Thoracic aorta (tissue), 2 donors: ENCODE measurements around the gene OR2AG2. TPM values are rescaled to one million over a fixed set of nuclear protein-coding genes. Genes with fewer than 3 reads are reported as not detected.

ENCODE experiments used
- ATAC-seq: fragments of 150-250 bp; one replicate; pipeline ENCODE4 v1.8.0; 2017; ENCODE audit warnings: low read depth; ENCODE audit not compliant: insufficient number of reproducible peaks, low FRiP score
- DNase-seq: peaks from one replicate; pipeline ENCODE4 v3.0.0-alpha.2; 2020; ENCODE audit warnings: low spot score
- H3K27ac ChIP-seq, 2 donors: fragments of 200-600 bp; sonication (generic); 1 replicate in 1 of 2; 2 replicates in 1 of 2; pipeline ENCODE4 v1.5.1; 2016; ENCODE audit warnings: mild to moderate bottlenecking in 2 of 2, moderate library complexity in 2 of 2
- H3K27me3 ChIP-seq: fragments of 200-600 bp; sonication (generic); replicated peaks from 2 replicates; pipeline ENCODE4 v1.6.0; 2016; ENCODE audit warnings: mild to moderate bottlenecking; ENCODE audit not compliant: insufficient read depth
- H3K36me3 ChIP-seq: fragments of 200-600 bp; sonication (generic); one replicate; pipeline ENCODE4 v1.5.1; 2016
- H3K4me1 ChIP-seq, 2 donors: fragments of 200-600 bp; sonication (generic); 1 replicate in 1 of 2; 2 replicates in 1 of 2; pipeline versions ENCODE4 v1.5.1 to v1.6.0; 2016; ENCODE audit warnings: low read depth in 2 of 2, mild to moderate bottlenecking in 1 of 2; ENCODE audit not compliant: control insufficient read depth in 1 of 2
- H3K4me3 ChIP-seq: fragments of 200-600 bp; sonication (generic); 2 replicates; pipeline ENCODE4 v1.5.1; 2016; ENCODE audit warnings: mild to moderate bottlenecking
- H3K9me3 ChIP-seq: fragments of 200-600 bp; sonication (generic); 2 replicates; pipeline ENCODE4 v1.5.1; 2016
- CTCF ChIP-seq: fragments of 200-600 bp; sonication (generic); IDR thresholded peaks from one replicate; pipeline ENCODE4 v1.5.1; 2019; ENCODE audit warnings: antibody characterized with exemption
- total RNA-seq, 2 donors: library from RNA; depleted of rRNA; stranded (reverse); fragments of >200 nt; gene quantifications; one replicate each; pipeline versions ENCODE4 v1.1.0 to v1.2.3, GENCODE V29; 2016

The OR2AG2 gene
- total RNA-seq, 2 donors from 2014 or later = 0.35 TPM; not detected in 1

DNA sequence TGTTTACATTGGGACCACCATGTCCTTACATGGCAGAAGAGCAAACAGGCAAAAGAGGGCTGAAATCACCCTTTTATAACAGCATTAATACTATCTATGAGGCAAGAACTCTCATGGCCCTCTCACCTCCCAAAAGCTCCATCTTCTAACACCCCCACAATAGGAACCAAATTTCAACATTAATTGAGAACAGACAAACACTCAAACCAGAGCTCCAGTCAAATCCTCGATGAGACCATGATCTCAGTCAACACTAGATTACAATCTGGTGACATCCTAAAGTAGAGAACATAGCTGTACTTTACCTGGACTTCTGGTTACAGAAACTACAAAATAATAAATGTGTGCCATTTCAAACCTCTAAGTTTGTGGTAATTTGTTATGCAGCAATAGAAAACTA is 25.1 kb downstream of the OR2AG2 start:
- no peak for DNase-seq
- Histone ChIP-seq H3K36me3 (no peaks in the 10 kb centered on the region), H3K9me3 (no peaks in the 10 kb centered on the region), H3K4me1 (no peaks in the 10 kb centered on the region), H3K27me3 (no peaks in the 10 kb centered on the region), H3K4me3 (peak overlapping the region; percentile 65), H3K27ac (peak overlapping the region in 1 of 2 donors; percentile 49)
- no peak for ATAC-seq
- TF ChIP-seq CTCF = no peak

- no peaks in the 10 kb centered on the region for H3K27me3 ChIP-seq
- H3K4me3 ChIP-seq = peak overlapping the region; percentile 65
- peak overlapping the region in 1 of 2 donors; percentile 49 for H3K27ac ChIP-seq
- ATAC-seq = no peak
- H3K9me3 ChIP-seq = no peaks in the 10 kb centered on the region
- no peaks in the 10 kb centered on the region for H3K36me3 ChIP-seq
- no peaks in the 10 kb centered on the region for H3K4me1 ChIP-seq
- TF ChIP-seq CTCF = no peak
- DNase-seq = no peak
These were observed 25.6 kb downstream of the OR2AG2 start for GRCh38 chr11:6746086-6746618.

GRCh38 chr11:6745465-6746015 is 26.2 kb downstream of the OR2AG2 start:
- no peak for DNase-seq
- Histone ChIP-seq H3K27ac (peak overlapping the region in 1 of 2 donors; percentile 49), H3K27me3 (no peaks in the 10 kb centered on the region), H3K4me1 (no peaks in the 10 kb centered on the region), H3K9me3 (no peaks in the 10 kb centered on the region), H3K36me3 (no peaks in the 10 kb centered on the region), H3K4me3 (peak overlapping the region; percentile 65)
- TF ChIP-seq CTCF = no peak
- no peak for ATAC-seq

GRCh38 chr11:6745018-6745417 is 26.8 kb downstream of the OR2AG2 start:
- peak overlapping the region; percentile 65 for H3K4me3 ChIP-seq

DNA sequence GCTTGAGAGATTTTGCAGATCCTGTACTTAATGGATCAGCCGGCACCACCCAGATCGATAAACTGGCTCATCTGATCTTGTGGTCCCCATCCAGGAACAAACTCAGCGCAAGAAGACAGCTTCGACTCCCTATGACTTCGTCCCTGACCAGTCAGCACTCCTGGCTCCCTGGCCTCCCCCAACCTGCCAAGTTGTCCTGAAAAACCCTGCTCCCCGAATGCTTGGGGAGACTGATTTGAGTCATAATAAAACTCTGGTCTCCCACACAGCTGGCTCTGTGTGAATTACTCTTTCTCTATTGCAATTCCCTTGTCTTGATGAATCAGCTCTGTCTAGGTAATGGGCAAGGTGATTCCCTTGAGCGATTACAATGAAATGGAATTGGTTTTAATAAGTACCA is 29.5 kb downstream of the OR2AG2 start:
- no peak for ATAC-seq

More at GRCh38 chr11:6745018-6745417, 26.8 kb downstream of the OR2AG2 start:
- Histone ChIP-seq H3K4me1 (no peaks in the 10 kb centered on the region), H3K36me3 (no peaks in the 10 kb centered on the region), H3K27me3 (no peaks in the 10 kb centered on the region), H3K9me3 (no peaks in the 10 kb centered on the region), H3K27ac (no peak overlapping the region)
- ATAC-seq (no peak), DNase-seq (no peak)
- TF ChIP-seq CTCF = no peak

More for the DNA sequence above, 29.5 kb downstream of the OR2AG2 start:
- H3K9me3 ChIP-seq = no peaks in the 10 kb centered on the region
- no peaks in the 10 kb centered on the region for H3K27me3 ChIP-seq
- no peak overlapping the region for H3K27ac ChIP-seq
- no peak for TF ChIP-seq CTCF
- H3K36me3 ChIP-seq = no peaks in the 10 kb centered on the region
- no peak overlapping the region for H3K4me3 ChIP-seq
- no peak for DNase-seq
- no peaks in the 10 kb centered on the region for H3K4me1 ChIP-seq
